Measurements from ENCODE around the gene CPNE5. TPM values are rescaled to one million over a fixed set of nuclear protein-coding genes. Genes with fewer than 3 reads are reported as not detected.
A peak's percentile ranks its signal among the peaks of the same experiment; 100 is the strongest.

Gene CPNE5
- total and polyA plus RNA-seq, 9 of the 15 experiments (the other 6 are each of a cell fraction or from before 2014, with no cell fraction given) = 0.14 to 1.0 (median 0.46) TPM; not detected in 2

- TF ChIP-seq ZBTB17 (CRISPR knock-in tag; IDR thresholded peaks at IDR 0.05) (peak; percentile 55), ZNF449 (CRISPR knock-in tag; IDR thresholded peaks at IDR 0.05) (no peak), MAZ (CRISPR knock-in tag; conservative IDR thresholded peaks at IDR 0.05 in 1 of 2, IDR thresholded peaks at IDR 0.05 in 1 of 2) (peak; percentile 39 to 43; a peak in 2 of 4 replicates), BACH1 (tag; IDR thresholded peaks at IDR 0.05) (peak; percentile 71; the same call in 1 of the 2 replicates), EWSR1 (IDR thresholded peaks at IDR 0.05; ENCODE audit: borderline replicate concordance, low read depth, partially characterized antibody) (no peak), NFXL1 (CRISPR knock-in tag; IDR thresholded peaks at IDR 0.05) (0 out of 2 replicates have a peak, but pooled peaks have one; percentile 56), TAF15 (IDR thresholded peaks at IDR 0.05; ENCODE audit: low read depth, low read length) (no peak), ZNF592 (IDR thresholded peaks at IDR 0.05) (peak; percentile 92), JUN (IDR thresholded peaks at IDR 0.05; ENCODE audit: borderline replicate concordance, low read depth, low read length) (peak; percentile 82; the same call in 1 of the 2 replicates), JUN (CRISPR knock-in tag; IDR thresholded peaks at IDR 0.05; ENCODE audit: borderline replicate concordance) (no peak), TEAD1 (CRISPR knock-in tag; IDR thresholded peaks at IDR 0.05) (0 out of 4 replicates have a peak, but pooled peaks of 1 of the 2 experiments have one; percentile 10), HDGF (IDR thresholded peaks at IDR 0.05) (0 out of 2 replicates have a peak, but pooled peaks have one; percentile 11), SP1 (CRISPR knock-in tag; IDR thresholded peaks at IDR 0.05) (0 out of 2 replicates have a peak, but pooled peaks have one; percentile 15), ZNF766 (CRISPR knock-in tag; conservative IDR thresholded peaks at IDR 0.05) (peak; percentile 82), XRCC5 (IDR thresholded peaks at IDR 0.05; ENCODE audit: low read depth, low read length) (0 out of 2 replicates have a peak, but pooled peaks have one; percentile 52), L3MBTL2 (IDR thresholded peaks at IDR 0.05) (peak; percentile 75), KDM5B (IDR thresholded peaks at IDR 0.05; ENCODE audit: insufficient replicate concordance, low read depth, low read length) (peak; percentile 19), CLOCK (CRISPR knock-in tag; IDR thresholded peaks at IDR 0.05; ENCODE audit: borderline replicate concordance) (0 out of 2 replicates have a peak, but pooled peaks have one; percentile 61)
These were observed 11.8 kb downstream of the CPNE5 start (continued) for GRCh38 chr6:36827261-36828079.
